Measurements from ENCODE around the gene OVOL2.

The OVOL2 gene

DNA sequence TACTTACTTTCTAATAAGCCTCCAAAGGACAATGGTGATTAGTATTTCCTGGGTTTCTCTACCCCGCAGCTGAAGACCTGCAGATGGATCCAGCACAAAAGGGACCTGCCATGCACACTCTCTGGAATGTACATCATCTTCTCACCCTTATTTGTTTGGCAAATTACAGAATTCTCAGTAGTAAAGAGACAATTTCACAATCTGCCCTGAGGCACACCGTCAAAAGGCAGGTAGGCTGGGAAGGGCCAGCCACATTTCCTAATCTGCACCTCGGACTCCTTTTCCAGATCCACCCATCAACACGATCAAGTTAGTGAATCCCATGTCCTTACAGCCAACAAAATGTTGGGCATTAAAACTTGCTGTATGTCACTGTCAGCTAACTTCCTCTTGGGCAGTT is 4.9 kb downstream of the OVOL2 start:
- no peak overlapping the region for H4K8ac ChIP-seq (ENCODE audit: low read length)
- H3K23ac ChIP-seq (ENCODE audit: low read length in 2 of 2) = no peak overlapping the region
- H3K36me3 ChIP-seq (ENCODE audit: control insufficient read depth in 1 of 2, insufficient read depth in 2 of 2, low read depth in 1 of 2, low read length in 2 of 2) = no peaks in the 10 kb centered on the region
- DNase-seq = no peak
- no peak overlapping the region for H2BK120ac ChIP-seq (ENCODE audit: low read depth, low read length)
- no peak overlapping the region for H3K14ac ChIP-seq (ENCODE audit: low read length in 2 of 2)
- no peak overlapping the region for H2BK12ac ChIP-seq (ENCODE audit: low read length in 2 of 2)
- H3K9ac ChIP-seq (ENCODE audit: low read length) = no peak overlapping the region
- H3K4me2 ChIP-seq (ENCODE audit: low read length, poor library complexity, severe bottlenecking) = no peak overlapping the region
- H2BK15ac ChIP-seq (ENCODE audit: low read depth, poor library complexity, severe bottlenecking) = no peak overlapping the region
- no peaks in the 10 kb centered on the region for H3K9me3 ChIP-seq (ENCODE audit: control insufficient read depth, low read length)
- no peak overlapping the region for H2AK5ac ChIP-seq (ENCODE audit: low read length, severe bottlenecking)
- peaks cover 70 to 82% of the 10 kb centered on the region in 2 experiments for H3K27me3 ChIP-seq (ENCODE audit: control insufficient read depth in 1 of 2, insufficient read depth in 1 of 2, low read length in 2 of 2)
- no peak overlapping the region for H3K27ac ChIP-seq (ENCODE audit: low read length, poor library complexity, severe bottlenecking)
- 92% methylated on average over 4 of the region's 4 CpGs for WGBS
- H3K4ac ChIP-seq (ENCODE audit: low read depth in 1 of 2, low read length in 2 of 2) = no peak overlapping the region
- no peak overlapping the region for H2AFZ ChIP-seq (ENCODE audit: low read depth, low read length)
- no peak overlapping the region for H2BK5ac ChIP-seq (ENCODE audit: low read depth, low read length, poor library complexity, severe bottlenecking)
- peaks cover 18% of the 10 kb centered on the region for H3K4me1 ChIP-seq (ENCODE audit: control insufficient read depth, insufficient read depth, low read depth, low read length)
- no peak overlapping the region for H4K91ac ChIP-seq (ENCODE audit: low read length)
- H3K4me3 ChIP-seq (ENCODE audit: insufficient read depth in 1 of 2, low read depth in 1 of 2, low read length in 2 of 2) = no peak overlapping the region
- no peaks in the 10 kb centered on the region for H3K79me1 ChIP-seq (replicated peaks; ENCODE audit: low read length, poor library complexity, severe bottlenecking)
- H3K18ac ChIP-seq (ENCODE audit: low read depth in 1 of 2, low read length in 2 of 2) = no peak overlapping the region

DNA sequence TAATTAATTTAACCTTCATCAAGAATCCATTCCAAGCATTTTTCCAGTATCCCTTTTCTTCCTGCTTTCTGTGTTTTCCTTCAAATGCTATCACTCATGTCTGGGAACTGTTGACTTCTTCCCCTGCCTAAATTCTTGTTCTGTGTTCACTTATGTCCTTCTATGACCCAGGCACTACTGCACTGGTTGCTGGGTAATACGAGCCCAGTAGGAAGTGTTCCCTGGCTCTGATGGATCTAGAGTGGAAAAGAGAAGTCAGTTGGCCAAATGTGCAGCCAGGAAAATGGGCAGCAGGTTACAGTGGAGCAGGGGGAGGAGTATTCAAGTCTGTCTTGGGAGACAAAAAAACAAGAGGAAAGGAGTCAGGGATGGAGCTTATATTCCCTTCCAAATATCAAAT is 7.1 kb downstream of the OVOL2 start:
- no peak overlapping the region for H3K4ac ChIP-seq (ENCODE audit: low read depth in 1 of 2, low read length in 2 of 2)
- no peaks in the 10 kb centered on the region for H3K9me3 ChIP-seq (ENCODE audit: control insufficient read depth, low read length)
- H3K14ac ChIP-seq (ENCODE audit: low read length in 2 of 2) = no peak overlapping the region
- no peak overlapping the region for H3K23ac ChIP-seq (ENCODE audit: low read length in 2 of 2)
- no peaks in the 10 kb centered on the region for H3K4me1 ChIP-seq (ENCODE audit: control insufficient read depth, insufficient read depth, low read depth, low read length)
- H3K9ac ChIP-seq (ENCODE audit: low read length) = no peak overlapping the region
- 75% methylated on average over 1 of the region's 1 CpG for WGBS
- H4K8ac ChIP-seq (ENCODE audit: low read length) = no peak overlapping the region
- H3K4me2 ChIP-seq (ENCODE audit: low read length, poor library complexity, severe bottlenecking) = no peak overlapping the region
- no peak overlapping the region for H3K27ac ChIP-seq (ENCODE audit: low read length, poor library complexity, severe bottlenecking)
- H2AK5ac ChIP-seq (ENCODE audit: low read length, severe bottlenecking) = no peak overlapping the region
- H2BK15ac ChIP-seq (ENCODE audit: low read depth, poor library complexity, severe bottlenecking) = no peak overlapping the region
- no peaks in the 10 kb centered on the region for H3K36me3 ChIP-seq (ENCODE audit: control insufficient read depth in 1 of 2, insufficient read depth in 2 of 2, low read depth in 1 of 2, low read length in 2 of 2)
- no peak overlapping the region for H2BK120ac ChIP-seq (ENCODE audit: low read depth, low read length)
- no peak overlapping the region for H3K4me3 ChIP-seq (ENCODE audit: insufficient read depth in 1 of 2, low read depth in 1 of 2, low read length in 2 of 2)
- H2BK12ac ChIP-seq (ENCODE audit: low read length in 2 of 2) = no peak overlapping the region
- H4K91ac ChIP-seq (ENCODE audit: low read length) = no peak overlapping the region
- peaks cover 57 to 73% of the 10 kb centered on the region in 2 experiments for H3K27me3 ChIP-seq (ENCODE audit: control insufficient read depth in 1 of 2, insufficient read depth in 1 of 2, low read length in 2 of 2)
- no peak overlapping the region for H3K18ac ChIP-seq (ENCODE audit: low read depth in 1 of 2, low read length in 2 of 2)
- H3K79me1 ChIP-seq (replicated peaks; ENCODE audit: low read length, poor library complexity, severe bottlenecking) = no peaks in the 10 kb centered on the region
- DNase-seq = no peak
- no peak overlapping the region for H2AFZ ChIP-seq (ENCODE audit: low read depth, low read length)
- no peak overlapping the region for H2BK5ac ChIP-seq (ENCODE audit: low read depth, low read length, poor library complexity, severe bottlenecking)

DNA sequence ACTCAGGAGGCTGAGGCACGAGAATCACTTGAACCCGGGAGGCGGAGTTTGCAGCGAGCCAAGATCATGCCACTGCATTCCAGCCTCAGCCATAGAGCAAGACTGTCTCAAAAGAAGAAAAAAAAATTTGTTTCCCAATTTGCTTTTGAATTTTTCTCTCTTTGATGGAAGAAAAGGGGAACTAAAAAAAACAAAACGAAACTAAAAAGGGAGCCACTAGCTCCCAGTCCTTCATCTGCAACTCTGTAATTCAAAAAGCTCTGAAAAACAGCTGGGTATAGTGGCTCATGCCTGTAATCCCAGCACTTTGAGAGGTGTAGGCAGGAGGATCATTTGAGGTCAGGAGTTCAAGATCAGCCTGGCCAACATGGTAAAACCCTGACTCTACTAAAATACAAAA is 9.5 kb downstream of the OVOL2 start:
- Histone ChIP-seq H3K36me3 (ENCODE audit: control insufficient read depth in 1 of 2, insufficient read depth in 2 of 2, low read depth in 1 of 2, low read length in 2 of 2) (no peaks in the 10 kb centered on the region), H3K18ac (ENCODE audit: low read depth in 1 of 2, low read length in 2 of 2) (no peak overlapping the region), H4K91ac (ENCODE audit: low read length) (no peak overlapping the region), H3K4me3 (ENCODE audit: insufficient read depth in 1 of 2, low read depth in 1 of 2, low read length in 2 of 2) (no peak overlapping the region), H3K4ac (ENCODE audit: low read depth in 1 of 2, low read length in 2 of 2) (no peak overlapping the region), H2BK12ac (ENCODE audit: low read length in 2 of 2) (no peak overlapping the region), H4K8ac (ENCODE audit: low read length) (no peak overlapping the region), H3K9me3 (ENCODE audit: control insufficient read depth, low read length) (peaks cover 11% of the 10 kb centered on the region), H3K23ac (ENCODE audit: low read length in 2 of 2) (no peak overlapping the region), H3K27me3 (ENCODE audit: control insufficient read depth in 1 of 2, insufficient read depth in 1 of 2, low read length in 2 of 2) (peaks cover 52 to 71% of the 10 kb centered on the region in 2 experiments), H3K79me1 (replicated peaks; ENCODE audit: low read length, poor library complexity, severe bottlenecking) (no peaks in the 10 kb centered on the region), H3K14ac (ENCODE audit: low read length in 2 of 2) (no peak overlapping the region), H2BK120ac (ENCODE audit: low read depth, low read length) (no peak overlapping the region), H2AFZ (ENCODE audit: low read depth, low read length) (no peak overlapping the region), H3K9ac (ENCODE audit: low read length) (no peak overlapping the region), H3K4me2 (ENCODE audit: low read length, poor library complexity, severe bottlenecking) (no peak overlapping the region), H2AK5ac (ENCODE audit: low read length, severe bottlenecking) (no peak overlapping the region), H2BK15ac (ENCODE audit: low read depth, poor library complexity, severe bottlenecking) (no peak overlapping the region), H3K4me1 (ENCODE audit: control insufficient read depth, insufficient read depth, low read depth, low read length) (no peaks in the 10 kb centered on the region), H2BK5ac (ENCODE audit: low read depth, low read length, poor library complexity, severe bottlenecking) (no peak overlapping the region), H3K27ac (ENCODE audit: low read length, poor library complexity, severe bottlenecking) (no peak overlapping the region)
- DNase-seq = no peak
- 100% methylated on average over 4 of the region's 5 CpGs for WGBS

DNA sequence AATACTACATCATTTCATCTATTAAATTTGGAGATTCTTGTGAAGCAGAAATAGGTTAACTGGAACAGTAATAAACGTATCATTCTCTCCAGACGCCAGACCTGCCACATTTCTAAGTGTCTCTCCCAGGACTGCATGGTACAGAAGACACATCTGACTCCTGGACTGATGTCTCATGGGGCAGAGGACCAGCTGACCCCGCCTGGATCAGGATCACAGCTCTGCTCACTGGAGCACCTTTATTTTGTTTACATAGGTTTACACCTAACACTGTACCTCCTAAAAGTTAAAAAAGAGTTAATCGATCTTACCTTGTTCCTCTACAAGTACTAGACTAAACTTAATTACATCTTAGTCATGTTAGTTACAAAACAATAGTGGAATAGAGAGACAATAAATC is 11.2 kb downstream of the OVOL2 start:
- H2BK15ac ChIP-seq (ENCODE audit: low read depth, poor library complexity, severe bottlenecking) = no peak overlapping the region
- H2AK5ac ChIP-seq (ENCODE audit: low read length, severe bottlenecking) = no peak overlapping the region
- H4K8ac ChIP-seq (ENCODE audit: low read length) = no peak overlapping the region
- no peaks in the 10 kb centered on the region for H3K36me3 ChIP-seq (ENCODE audit: control insufficient read depth in 1 of 2, insufficient read depth in 2 of 2, low read depth in 1 of 2, low read length in 2 of 2)
- 78% methylated on average over 3 of the region's 4 CpGs for WGBS
- no peak overlapping the region for H3K9ac ChIP-seq (ENCODE audit: low read length)
- DNase-seq = no peak
- H3K9me3 ChIP-seq (ENCODE audit: control insufficient read depth, low read length) = peaks cover 16% of the 10 kb centered on the region
- no peak overlapping the region for H2BK5ac ChIP-seq (ENCODE audit: low read depth, low read length, poor library complexity, severe bottlenecking)
- H3K4me1 ChIP-seq (ENCODE audit: control insufficient read depth, insufficient read depth, low read depth, low read length) = no peaks in the 10 kb centered on the region
- no peak overlapping the region for H3K4me2 ChIP-seq (ENCODE audit: low read length, poor library complexity, severe bottlenecking)
- no peak overlapping the region for H3K4ac ChIP-seq (ENCODE audit: low read depth in 1 of 2, low read length in 2 of 2)
- peaks cover 48 to 63% of the 10 kb centered on the region in 2 experiments for H3K27me3 ChIP-seq (ENCODE audit: control insufficient read depth in 1 of 2, insufficient read depth in 1 of 2, low read length in 2 of 2)
- no peak overlapping the region for H3K14ac ChIP-seq (ENCODE audit: low read length in 2 of 2)
- no peak overlapping the region for H3K18ac ChIP-seq (ENCODE audit: low read depth in 1 of 2, low read length in 2 of 2)
- H3K27ac ChIP-seq (ENCODE audit: low read length, poor library complexity, severe bottlenecking) = no peak overlapping the region
- H4K91ac ChIP-seq (ENCODE audit: low read length) = no peak overlapping the region
- H2AFZ ChIP-seq (ENCODE audit: low read depth, low read length) = no peak overlapping the region
- no peaks in the 10 kb centered on the region for H3K79me1 ChIP-seq (replicated peaks; ENCODE audit: low read length, poor library complexity, severe bottlenecking)
- H3K4me3 ChIP-seq (ENCODE audit: insufficient read depth in 1 of 2, low read depth in 1 of 2, low read length in 2 of 2) = no peak overlapping the region
- no peak overlapping the region for H3K23ac ChIP-seq (ENCODE audit: low read length in 2 of 2)
- H2BK12ac ChIP-seq (ENCODE audit: low read length in 2 of 2) = no peak overlapping the region
- H2BK120ac ChIP-seq (ENCODE audit: low read depth, low read length) = no peak overlapping the region

Measured in mesenchymal stem cell (in vitro differentiated cells and primary cell).